NCI-H1105 treated with DMSO at 0.1 percent for 48 hours (cell line): ENCODE results near the gene NEDD4.
"Not testable (repeated sequence)": the region's sequence is repeated elsewhere in the genome, so short reads cannot be mapped to it uniquely, and the experiment has no call there.

Source experiments
- DNase-seq: peaks from one replicate; lab custom pipeline; 2025; lab: John Stamatoyannopoulos, UW

NEDD4 gene

DNA sequence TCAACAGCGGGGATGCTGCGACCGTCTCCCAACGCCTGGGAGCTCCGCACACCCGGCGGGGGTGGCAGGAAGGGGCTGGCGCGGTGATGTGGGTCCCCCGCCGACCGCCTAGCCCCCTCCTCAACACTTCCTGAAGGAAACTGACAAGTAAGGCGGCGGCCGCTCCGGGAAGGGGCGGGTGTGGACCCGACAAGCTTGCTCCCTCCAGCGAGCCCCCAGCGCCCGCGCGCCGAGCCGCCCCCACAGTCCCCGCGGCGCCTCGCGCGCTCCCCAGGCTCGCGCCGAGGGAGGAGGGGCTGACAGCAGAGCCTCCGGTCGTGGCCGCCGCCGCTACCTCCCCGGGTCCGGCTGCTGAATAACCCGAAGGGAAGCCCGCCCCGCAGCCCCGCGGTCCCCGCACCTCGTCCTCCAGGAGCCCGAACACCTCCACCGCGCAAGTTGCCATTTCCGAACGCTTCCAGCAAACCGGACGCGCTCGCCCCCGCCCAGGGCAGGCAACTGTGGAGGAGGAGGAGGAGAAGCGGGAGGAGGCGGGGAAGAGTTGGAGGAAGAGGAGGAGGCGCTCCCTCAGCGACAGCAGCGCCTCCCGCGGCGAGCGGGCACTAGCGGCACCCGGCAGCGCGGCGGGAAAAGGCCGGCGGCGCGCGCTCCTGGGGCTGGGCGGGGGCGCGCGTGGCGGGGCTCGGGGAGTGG is at the start of gene NEDD4:
Gene NEDD4 (minus strand): TSS at position 502 of the 693 bp plus-strand sequence. CDS start 57 bp downstream, at position 445.
- peak; percentile 61 for DNase-seq

DNA sequence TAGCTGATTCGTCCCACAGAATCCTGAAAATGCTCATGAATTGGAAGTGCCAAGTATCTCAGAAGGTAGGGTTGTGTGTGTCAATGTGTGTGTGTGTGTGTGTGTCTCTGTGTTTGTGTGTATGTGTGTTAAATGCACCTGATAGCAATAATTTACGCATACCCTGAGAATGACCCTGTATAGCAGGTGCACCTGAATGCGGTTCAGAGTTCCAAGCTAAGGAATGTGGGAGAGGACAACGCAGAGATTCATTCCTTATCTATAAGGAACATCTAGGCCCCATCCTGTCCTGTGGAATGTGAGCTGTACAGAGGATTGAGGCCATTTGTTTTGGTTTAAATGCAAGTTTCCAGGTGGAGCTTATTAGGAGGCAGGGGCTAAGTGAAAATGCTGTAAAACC is 49.1 kb upstream of the NEDD4 start:
- DNase-seq: no peak

DNA sequence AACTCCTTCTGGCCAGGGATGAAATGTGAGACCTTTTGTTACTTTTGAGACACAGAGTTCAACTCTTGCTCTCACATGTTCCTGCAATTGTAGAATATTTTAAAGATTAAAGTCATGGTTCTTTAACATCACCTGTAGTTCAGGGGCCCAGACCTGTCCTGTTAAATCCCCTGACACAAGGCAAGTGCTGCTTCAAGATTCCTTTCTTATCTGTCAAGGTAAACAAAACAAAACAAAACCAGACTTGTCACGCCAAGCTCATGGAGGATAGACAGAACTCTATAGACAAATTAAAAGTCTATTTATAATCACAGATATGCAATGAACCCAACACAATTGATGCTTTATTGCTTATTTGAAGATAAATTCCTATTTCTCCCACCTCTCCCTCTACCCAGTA is 48.6 kb upstream of the NEDD4 start:
- DNase-seq: no peak

DNA sequence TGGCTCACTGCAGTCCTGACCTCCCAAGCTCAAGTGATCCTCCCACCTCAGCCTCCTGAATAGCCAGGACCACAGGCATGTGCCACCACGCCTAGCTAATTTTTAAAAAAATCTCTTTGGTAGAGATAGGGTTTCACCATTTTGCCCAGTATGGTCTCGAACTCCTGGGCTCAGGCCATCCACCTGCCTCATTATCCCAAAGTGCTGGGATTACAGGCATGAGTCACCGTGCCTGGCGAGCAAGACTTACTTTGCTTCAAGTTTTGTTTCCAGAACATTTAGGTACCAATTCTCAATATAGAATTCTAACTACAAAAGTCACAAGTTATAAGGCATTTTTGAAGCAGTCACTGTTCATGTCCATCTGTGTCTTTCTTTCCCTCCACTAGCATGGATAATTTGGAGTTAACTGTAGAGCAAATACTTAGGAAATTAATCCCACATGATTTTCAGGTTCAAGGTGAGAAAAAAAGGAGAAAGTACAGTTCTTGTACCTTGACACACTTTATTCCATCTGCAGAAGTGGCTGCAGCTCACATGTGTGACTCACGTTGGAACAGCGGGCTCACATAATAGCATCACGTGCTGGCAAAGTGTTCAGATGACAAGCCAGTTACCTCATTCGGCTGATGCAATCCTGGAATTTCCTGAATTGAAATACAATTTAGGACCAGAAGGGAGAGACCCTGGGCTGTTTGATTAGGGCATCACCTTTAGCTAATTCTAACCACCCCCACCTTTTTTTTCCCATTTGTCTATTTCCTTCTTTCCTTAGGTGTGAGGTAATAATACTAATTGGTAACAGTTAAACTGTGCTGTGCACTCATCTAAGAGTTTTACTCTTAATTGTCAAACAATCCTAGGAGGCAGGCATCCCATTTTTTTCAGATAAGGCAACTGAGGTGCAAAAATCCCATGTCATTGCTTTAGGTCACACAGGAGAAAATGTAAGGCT is 46.9 kb upstream of the NEDD4 start:
- peak; percentile 5 for DNase-seq

DNA sequence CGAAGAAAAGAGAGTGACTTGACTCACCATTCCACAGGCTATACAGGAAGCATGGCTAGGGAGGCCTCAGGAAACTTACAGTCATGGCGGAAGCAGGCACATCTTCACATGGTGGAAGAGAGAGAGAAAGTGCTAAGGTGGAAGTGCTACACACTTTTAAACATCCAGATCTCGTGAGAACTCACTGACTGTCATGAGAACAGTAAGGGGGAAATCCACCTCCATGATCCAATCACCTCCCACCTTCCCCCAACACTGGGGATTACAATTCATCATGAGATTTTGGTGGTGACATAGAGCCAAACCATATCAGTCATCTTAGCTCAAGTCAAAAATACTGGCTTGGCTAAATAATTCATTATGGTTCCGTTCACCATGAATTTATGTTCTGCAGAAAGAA is 45.3 kb upstream of the NEDD4 start:
- DNase-seq: no peak

DNA sequence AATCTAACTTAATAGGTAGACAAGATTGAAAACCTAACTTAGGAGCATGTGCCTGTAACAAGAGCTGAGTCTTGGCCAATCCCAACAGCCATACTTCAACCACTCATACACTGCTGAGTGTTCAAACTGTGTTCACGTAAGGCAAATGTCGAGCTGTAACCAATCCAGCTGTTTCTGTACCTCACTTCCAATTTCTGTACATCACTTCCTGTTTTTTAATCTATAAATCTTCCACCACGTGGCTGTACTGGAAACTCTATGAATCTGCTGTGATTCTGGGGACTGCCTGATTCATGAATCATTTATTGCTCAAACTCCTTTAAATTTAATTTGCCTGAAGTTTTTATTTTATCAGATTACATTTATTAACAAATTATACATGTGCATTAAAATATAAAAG is 44.6 kb upstream of the NEDD4 start:
- no peak for DNase-seq

DNA sequence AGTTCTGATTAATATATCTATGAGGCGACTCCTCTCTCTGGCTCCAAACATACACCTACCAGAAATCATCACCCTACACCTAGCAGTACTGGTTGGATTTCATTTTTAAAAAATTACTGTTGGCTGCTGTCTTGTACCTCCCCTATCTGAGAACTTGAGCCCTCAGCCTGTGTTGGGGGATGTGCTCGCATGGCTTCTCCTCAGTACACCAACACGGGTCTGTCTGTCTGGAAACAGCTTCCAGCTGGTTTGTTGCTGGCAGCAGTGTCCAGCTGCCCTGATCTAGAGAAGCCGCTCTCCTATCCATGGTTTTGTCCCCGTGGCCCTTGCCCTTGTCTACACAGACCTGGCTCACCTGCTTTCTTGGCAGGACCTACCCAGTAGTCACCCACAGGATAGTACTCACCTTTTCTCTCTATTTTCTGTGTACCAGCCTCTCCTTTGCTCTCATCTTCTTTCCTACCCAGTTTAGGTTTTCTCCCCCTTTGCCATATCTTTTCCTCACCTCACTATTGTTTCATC is 43.2 kb upstream of the NEDD4 start:
- DNase-seq: no peak

DNA sequence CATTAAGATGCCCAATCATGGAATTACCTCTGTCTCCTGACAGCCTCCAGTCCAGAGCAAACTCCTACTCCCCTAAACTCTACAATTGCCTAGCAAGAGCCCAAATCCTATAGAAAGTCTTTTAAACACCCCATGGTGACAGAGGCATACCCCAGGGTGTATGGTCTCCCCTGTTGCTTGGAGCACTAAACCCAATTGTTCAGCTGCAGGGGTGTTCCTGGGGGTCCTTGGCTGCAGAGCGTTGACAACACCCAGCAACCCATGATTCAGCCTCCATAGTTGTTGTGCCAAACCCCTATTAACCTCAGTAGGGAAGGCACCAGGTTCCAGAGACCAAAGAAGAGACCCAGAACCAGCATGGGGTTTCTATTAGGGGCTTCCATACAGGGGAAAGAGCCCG is 41.8 kb upstream of the NEDD4 start:
- DNase-seq: no peak

DNA sequence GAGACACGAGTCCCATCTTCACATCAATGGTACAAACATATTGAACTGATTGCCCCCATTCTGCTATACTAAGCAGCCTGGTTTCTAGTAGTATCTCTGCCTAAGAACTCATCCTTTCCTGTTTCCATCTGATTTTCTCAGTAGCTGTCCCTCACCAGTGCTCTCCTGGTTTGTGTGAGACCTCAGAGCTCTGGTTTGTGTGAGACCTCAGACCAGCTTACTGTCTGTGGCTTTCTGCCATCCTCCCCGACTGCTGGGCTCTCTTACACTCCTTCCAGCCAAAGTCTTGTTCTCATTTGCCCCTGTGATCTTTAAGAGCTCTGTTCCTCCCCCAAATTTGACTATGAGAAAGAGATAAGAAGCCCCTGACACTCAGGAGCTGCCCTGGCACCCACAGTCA is 41.1 kb upstream of the NEDD4 start:
- DNase-seq: no peak

DNA sequence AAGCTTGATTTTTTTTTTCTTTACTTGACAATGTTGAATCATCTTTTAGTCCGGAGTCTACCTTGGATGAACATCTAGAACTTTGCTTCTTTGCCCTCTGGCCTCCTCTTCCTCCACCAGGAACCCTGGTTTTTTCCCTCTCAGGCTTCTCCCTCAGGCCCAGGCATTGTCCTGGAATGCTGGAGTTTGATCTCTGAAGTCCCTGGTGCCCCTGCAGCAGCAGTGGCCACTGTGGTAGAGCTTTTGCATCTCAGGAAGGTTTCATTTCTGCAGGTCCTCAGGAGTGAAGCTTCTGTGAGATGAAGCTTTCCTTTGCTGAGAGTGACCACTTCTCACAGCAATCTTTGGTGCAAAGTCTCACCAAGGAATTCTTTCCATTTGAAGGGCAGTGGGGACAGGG is 39.0 kb upstream of the NEDD4 start:
- no peak for DNase-seq

DNA sequence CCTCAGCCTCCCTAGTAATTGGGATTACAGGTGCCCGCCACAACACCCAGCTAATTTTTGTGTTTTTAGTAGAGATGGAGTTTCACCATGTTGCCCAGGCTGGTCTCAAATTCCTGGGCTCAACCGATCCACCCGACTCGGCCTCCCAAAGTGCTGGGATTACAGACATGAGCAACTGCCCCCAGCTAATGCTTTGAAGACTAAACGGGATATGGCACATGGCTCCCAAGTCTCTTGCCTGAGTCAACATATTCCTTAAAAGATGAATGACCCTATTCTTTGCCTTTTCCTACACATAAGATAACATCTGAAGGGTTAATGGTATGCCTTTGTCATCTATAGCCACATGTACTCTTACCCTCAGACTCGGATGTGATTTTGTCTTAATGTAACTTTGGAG is 38.4 kb upstream of the NEDD4 start:
- no peak for DNase-seq

DNA sequence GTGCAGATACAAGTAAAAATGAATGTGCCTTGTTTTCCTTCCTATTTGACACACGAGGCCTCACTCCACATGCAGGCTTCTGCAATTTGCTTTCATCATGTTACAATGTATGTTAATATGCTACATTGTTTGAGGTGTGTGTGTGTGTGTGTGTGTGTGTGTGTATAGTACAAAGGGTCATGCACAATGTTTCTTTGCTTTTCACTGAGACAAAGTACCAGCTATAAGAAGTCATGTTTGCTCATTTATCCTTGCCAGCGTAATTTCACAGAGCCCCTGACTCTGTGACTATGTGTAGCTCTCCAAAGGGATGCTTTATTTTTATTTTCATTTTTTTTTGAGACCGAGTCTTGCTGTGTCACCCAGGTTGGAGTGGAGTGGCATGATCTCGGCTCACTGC is 38.0 kb upstream of the NEDD4 start:
- DNase-seq: no peak

DNA sequence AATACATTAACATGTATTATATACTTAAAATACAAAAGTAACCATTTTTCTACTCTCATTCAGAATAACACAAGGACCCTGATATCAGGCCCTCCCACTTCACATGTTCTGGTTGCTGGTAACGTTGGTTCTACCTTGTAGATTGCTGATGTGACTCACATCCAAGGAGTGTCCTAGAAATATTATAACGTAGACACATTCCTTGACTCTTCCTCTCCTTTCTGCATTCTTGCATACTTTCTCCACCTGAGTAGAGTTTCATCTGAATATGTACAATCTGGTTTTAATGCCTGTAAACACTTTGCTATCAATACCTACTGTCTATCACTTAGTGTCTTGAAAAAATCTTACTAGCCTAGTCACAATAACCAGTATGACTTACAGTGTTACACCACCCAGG is 35.0 kb upstream of the NEDD4 start:
- DNase-seq: no peak

DNA sequence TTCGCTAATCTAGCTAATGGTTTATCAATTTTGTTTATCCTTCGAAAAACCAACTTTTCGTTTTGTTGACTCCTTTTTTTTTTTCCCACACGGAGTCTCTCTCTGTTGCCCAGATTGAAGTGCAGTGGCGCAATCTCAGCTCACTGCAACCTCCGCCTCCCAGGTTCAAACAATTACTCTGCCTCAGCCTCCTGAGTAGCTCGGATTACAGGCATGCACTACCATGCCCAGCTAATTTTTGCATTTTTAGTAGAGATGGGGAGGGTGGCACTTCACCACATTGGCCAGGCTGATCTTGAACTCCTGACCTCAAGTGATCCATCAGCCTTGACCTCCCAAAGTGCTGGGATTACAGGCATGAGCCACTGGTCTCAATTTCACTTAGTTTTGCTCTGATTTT is 29.7 kb upstream of the NEDD4 start:
- DNase-seq: not testable (repeated sequence)

DNA sequence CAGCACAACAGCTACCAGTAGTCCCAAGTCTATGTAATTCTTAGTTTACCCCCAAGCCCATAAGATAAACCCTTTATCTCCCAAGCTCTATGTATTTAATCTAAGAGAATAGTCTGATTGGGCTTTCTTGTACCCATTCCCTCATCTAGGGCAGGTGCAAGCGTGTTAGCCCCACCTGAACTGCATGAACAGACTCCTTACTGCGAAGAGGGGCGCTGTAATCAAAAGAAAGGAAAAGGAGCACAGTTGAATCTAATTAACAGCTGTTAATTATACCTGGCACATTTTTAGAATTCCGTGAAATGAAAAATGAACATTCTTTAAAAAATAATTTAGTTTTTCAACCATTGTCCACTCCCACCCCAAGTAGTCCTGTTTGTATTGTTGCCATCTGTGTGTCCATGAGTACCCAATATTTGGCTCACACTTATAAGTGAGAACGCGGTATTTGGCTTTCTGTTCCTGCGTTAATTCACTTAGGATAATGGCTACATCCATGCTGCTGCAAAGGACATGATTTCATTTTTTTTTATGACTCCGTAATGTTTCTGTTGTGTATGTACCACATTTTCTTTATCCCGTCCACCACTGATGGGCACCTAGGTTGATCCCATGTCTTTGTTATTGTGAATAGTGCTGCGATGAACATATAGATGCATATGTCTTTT is 26.5 kb upstream of the NEDD4 start:
- DNase-seq: no peak

DNA sequence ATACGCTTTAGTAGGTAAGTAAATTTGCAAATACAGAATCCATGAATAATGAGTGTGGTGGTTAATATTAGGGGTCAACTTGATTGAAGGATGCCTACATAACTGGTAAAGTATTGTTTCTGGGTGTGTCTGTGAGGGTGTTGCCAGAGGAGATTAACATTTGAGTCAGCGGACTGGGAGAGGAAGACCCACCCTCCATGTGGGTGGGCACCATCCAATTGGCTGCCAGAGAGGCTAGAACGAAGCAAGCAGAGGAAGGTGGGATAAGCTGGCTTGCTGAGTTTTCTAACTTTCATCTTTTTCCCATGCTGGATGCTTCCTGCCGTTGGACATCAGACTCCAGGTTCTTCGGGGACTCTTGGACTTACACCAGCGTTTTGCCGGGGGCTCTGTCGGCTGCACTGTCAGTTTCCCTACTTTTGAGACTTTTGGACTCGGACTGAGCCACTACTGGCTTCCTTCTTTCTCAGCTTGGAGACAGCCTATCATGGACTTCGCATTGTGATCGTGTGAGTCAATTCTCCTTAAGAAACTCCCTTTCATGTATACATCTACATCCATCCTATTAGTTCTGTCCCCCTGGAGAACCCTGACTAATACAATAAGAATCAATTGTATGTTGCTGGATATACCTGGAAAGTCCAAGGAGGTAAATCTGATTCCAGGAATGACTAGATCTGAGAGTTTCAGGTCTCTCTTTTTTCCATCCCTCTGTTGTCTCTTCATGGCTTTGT is 25.8 kb upstream of the NEDD4 start:
- DNase-seq: no peak

DNA sequence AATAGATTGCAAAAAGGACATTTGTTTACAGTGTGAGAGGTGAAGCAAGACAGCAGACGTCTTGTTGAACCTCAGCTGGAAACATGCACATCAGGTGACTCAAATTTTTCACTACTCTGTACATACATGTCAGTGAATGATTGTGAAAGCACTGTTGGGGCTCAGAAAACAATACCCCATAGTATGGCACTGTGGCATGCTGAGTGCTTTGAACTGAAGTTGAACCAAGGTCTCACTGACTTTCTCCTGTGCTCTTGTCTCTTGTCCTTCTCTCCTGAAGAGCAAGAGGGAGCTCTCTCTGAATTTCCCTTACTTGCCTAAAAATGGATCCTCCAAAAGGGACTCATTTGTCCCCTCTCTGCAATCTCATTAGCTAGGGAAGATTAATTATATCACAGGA is 24.5 kb upstream of the NEDD4 start:
- no peak for DNase-seq

DNA sequence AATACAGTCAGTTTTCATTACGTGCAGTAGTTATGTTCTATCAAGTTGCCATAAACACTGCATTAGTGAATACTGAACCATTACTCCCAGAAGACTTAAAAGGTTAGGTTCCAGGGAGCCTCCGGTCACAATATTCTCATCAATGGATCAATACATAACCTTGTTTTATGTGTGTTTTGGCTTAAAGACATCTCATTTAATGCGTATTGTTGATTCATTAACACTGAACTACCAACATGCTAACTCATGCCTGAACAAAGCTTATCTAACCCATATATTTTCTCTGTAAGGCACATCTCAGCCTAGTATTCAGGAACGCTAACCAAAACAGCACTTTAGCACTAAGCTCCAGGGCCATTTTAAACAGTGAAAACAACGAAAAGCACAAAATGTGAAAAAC is 24.1 kb upstream of the NEDD4 start:
- DNase-seq: no peak

DNA sequence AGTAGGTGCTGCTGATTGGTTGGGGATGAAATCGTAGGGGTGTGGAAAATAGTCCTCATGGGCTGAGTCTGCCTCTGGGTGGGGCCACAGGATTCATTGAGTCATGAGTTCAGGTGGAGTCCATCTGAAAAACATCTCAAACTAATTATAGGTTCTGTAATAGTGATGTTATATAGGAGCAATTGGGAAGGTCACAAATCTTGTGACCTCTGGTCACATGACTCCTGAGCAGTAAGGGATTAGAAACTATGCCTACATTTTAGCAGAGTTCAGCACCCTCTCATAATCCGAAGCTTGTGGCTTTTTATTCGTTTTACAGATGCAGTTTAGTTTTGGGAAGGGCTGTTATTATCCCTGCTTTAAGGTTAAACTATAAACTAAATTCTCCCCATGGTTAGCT is 22.9 kb upstream of the NEDD4 start:
- no peak for DNase-seq

DNA sequence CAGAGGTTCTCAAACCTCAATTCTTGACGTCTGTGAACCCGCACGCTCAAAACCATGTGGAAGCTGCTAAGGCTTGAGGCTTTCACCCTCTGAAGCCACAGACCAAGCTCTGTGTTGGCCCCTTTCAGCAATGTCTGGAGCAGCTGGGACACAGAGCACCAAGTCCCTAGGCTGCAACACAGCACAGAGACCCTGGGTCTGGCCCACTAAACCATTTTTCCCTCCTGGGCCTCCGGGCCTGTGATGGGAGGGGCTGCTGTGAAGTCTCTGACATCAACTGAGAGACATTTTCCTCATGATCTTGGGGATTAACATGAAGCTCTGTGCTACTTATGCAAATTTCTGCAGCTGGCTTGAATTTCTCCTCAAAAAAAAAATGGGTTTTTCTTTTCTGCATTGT is 21.3 kb upstream of the NEDD4 start:
- no peak for DNase-seq

DNA sequence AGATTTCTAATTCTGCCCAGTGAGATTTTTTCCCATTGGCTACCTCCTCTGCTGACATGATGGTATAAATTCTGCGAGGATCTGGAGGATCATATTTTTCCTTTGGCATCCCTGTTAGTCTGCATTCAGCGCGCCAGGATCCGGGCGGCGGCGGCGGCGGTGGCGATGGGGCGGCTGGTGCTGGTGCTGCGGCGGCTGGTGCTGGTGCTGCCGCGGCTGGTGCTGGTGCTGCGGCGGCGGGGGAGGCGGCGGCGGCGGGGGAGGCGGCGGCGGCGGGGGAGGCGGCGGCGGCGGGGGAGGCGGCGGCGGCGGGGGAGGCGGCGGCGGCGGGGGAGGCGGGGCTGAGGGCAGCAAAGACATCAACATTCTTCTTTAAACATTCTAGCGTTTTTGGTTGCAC is 13.6 kb upstream of the NEDD4 start:
- not testable (repeated sequence) for DNase-seq

DNA sequence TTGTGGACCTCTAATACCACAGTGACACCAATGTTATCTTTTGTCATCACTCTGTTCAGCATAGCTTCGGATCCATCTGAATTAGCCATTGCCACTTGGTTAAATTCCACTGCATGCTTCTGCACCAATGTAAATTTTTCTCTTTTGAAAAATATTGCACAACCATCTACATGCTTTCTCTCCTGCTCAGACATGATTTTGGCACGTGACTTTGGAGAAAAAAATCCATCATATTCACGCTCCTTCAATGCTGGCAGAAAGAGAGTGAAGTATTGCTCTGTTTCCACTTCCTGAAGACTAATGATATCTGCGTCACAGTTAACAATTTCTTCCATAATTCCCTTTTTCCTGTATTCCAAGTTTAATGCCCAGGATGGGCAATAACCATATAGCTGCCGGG is 13.0 kb upstream of the NEDD4 start:
- DNase-seq: not testable (repeated sequence)
